H1 (cell line): ENCODE results near the gene TRIM67. TPM values are rescaled to one million over a fixed set of nuclear protein-coding genes. Genes with fewer than 3 reads are reported as not detected.

Experiments
- CTCF ChIA-PET: fragments of 300-600 bp; sonication (Branson Sonifier 250); formaldehyde crosslinking; loops from one replicate; lab custom pipeline; 2021; ENCODE audit not compliant: partially characterized antibody; lab: Charles Lee
- POLR2A ChIA-PET: fragments of 300-600 bp; sonication (Branson Sonifier 250); formaldehyde crosslinking; loops from one replicate; lab custom pipeline; 2021; ENCODE audit warnings: inconsistent platforms; ENCODE audit not compliant: partially characterized antibody; lab: Charles Lee
- DNase-seq, 2 experiments: peaks; one replicate each; pipeline versions ENCODE4 v3.0.0 to v3.0.0-alpha.2; 2010 to 2022; ENCODE audit warnings: low spot score in 2 of 2, low read depth in 1 of 2, mixed read lengths in 1 of 2
- FAIRE-seq: peaks from 2 replicates; lab custom pipeline; 2011; peaks lifted over from hg19 to GRCh38; lab: Jason Lieb, UNC
- H2AFZ ChIP-seq: 2 replicates; pipeline ENCODE4 v1.8.1; 2012; ENCODE audit warnings: low read length, inconsistent platforms
- H2AK5ac ChIP-seq: 2 replicates; pipeline ENCODE4 v1.6.1; 2013; ENCODE audit warnings: low read depth, low read length
- H2BK120ac ChIP-seq: replicated peaks from 2 replicates; pipeline ENCODE3; 2013; ENCODE audit warnings: low read depth, low read length, inconsistent platforms
- H2BK12ac ChIP-seq: 2 replicates; pipeline ENCODE4 v1.6.1; 2013; ENCODE audit warnings: low read depth, low read length
- H2BK15ac ChIP-seq: 2 replicates; pipeline ENCODE4 v1.6.1; 2013; ENCODE audit warnings: low read length
- H2BK20ac ChIP-seq: 2 replicates; pipeline ENCODE4 v1.6.1; 2013; ENCODE audit warnings: low read length
- H2BK5ac ChIP-seq: 2 replicates; pipeline ENCODE4 v1.6.1; 2013; ENCODE audit warnings: low read depth, low read length
- H3K14ac ChIP-seq: 2 replicates; pipeline ENCODE4 v1.6.1; 2013; ENCODE audit warnings: inconsistent platforms; ENCODE audit not compliant: insufficient read length
- H3K18ac ChIP-seq: 2 replicates; pipeline ENCODE4 v1.6.1; 2013; ENCODE audit warnings: low read length; ENCODE audit errors: extremely low read depth
- H3K23ac ChIP-seq: 2 replicates; pipeline ENCODE4 v1.6.1; 2013; ENCODE audit warnings: inconsistent platforms; ENCODE audit not compliant: insufficient read length
- H3K23me2 ChIP-seq: 2 replicates; pipeline ENCODE4 v1.6.1; 2013; ENCODE audit warnings: low read depth, low read length
- H3K27ac ChIP-seq: 2 replicates; pipeline ENCODE4 v1.6.1; 2011; ENCODE audit warnings: low read depth, low read length, inconsistent platforms
- H3K27me3 ChIP-seq, 4 experiments: replicated peaks in 1 of 4; 1 replicate in 1 of 4; 2 replicates in 3 of 4; pipeline versions ENCODE4 v1.6.1 to v1.8.1; 2011 to 2013; ENCODE audit warnings: low read length in 3 of 4, mild to moderate bottlenecking in 3 of 4, inconsistent platforms in 2 of 4, mixed read lengths in 2 of 4, moderate library complexity in 1 of 4; ENCODE audit not compliant: control insufficient read depth in 3 of 4, insufficient read depth in 3 of 4; ENCODE audit errors: extremely low read depth in 1 of 4
- H3K36me3 ChIP-seq, 4 experiments: 2 replicates each; pipeline versions ENCODE4 v1.6.1 to v1.8.1; 2011 to 2013; ENCODE audit warnings: mild to moderate bottlenecking in 4 of 4, low read length in 3 of 4, moderate library complexity in 2 of 4, control low read depth in 1 of 4, inconsistent platforms in 1 of 4; ENCODE audit not compliant: insufficient read depth in 4 of 4, control insufficient read depth in 2 of 4
- H3K4ac ChIP-seq: replicated peaks from 2 replicates; pipeline ENCODE3; 2013; ENCODE audit warnings: low read length, low read depth, mixed read lengths, inconsistent platforms; ENCODE audit not compliant: insufficient read length
- H3K4me1 ChIP-seq, 4 experiments: replicated peaks in 1 of 4; 1 replicate in 1 of 4; 2 replicates in 3 of 4; pipeline versions ENCODE4 v1.6.1 to v1.8.1; 2011 to 2013; ENCODE audit warnings: low read length in 3 of 4, inconsistent platforms in 2 of 4, mixed read lengths in 1 of 4; ENCODE audit not compliant: insufficient read depth in 4 of 4, control insufficient read depth in 3 of 4
- H3K4me2 ChIP-seq, 2 experiments: 2 replicates each; pipeline versions ENCODE4 v1.6.1 to v1.8.1; 2011 to 2013; ENCODE audit warnings: low read depth in 2 of 2, low read length in 2 of 2, control low read depth in 1 of 2, inconsistent platforms in 1 of 2, mild to moderate bottlenecking in 1 of 2; ENCODE audit not compliant: insufficient read depth in 1 of 2
- H3K4me3 ChIP-seq, 4 experiments: fragments of 200-600, 300-600 bp in 1 of 4; sonication (generic), shearing (Covaris generic), sonication (Bioruptor Twin) in 1 of 4; 2 replicates each; pipeline versions ENCODE4 v1.5.1 to v1.8.1; 2011 to 2016; ENCODE audit warnings: low read length in 4 of 4, low read depth in 3 of 4, control low read depth in 2 of 4, inconsistent platforms in 2 of 4, mild to moderate bottlenecking in 2 of 4, mixed read lengths in 1 of 4, moderate library complexity in 1 of 4; ENCODE audit not compliant: insufficient read depth in 2 of 4; ENCODE audit errors: extremely low read depth in 1 of 4
- H3K56ac ChIP-seq: replicated peaks from 2 replicates; pipeline ENCODE3; 2013; ENCODE audit warnings: low read depth, mild to moderate bottlenecking, mixed read lengths, low read length, inconsistent platforms; ENCODE audit not compliant: insufficient read length
- H3K79me1 ChIP-seq: 2 replicates; pipeline ENCODE4 v1.6.1; 2013; ENCODE audit warnings: low read depth, low read length, control low read depth
- H3K79me2 ChIP-seq, 2 experiments: 2 replicates each; pipeline versions ENCODE4 v1.6.1 to v1.8.1; 2012 to 2013; ENCODE audit warnings: low read length in 2 of 2, mild to moderate bottlenecking in 2 of 2, inconsistent platforms in 1 of 2; ENCODE audit not compliant: insufficient read depth in 2 of 2, control insufficient read depth in 1 of 2
- H3K9ac ChIP-seq, 4 experiments: replicated peaks in 1 of 4; 1 replicate in 1 of 4; 2 replicates in 3 of 4; pipeline versions ENCODE4 v1.6.1 to v1.8.1; 2011 to 2013; ENCODE audit warnings: low read depth in 3 of 4, low read length in 3 of 4, control low read depth in 2 of 4, mild to moderate bottlenecking in 2 of 4, moderate library complexity in 2 of 4, inconsistent platforms in 1 of 4; ENCODE audit errors: extremely low read depth in 1 of 4
- H3K9me3 ChIP-seq, 2 experiments: 2 replicates each; pipeline versions ENCODE4 v1.6.1 to v1.8.1; 2012 to 2013; ENCODE audit warnings: mild to moderate bottlenecking in 2 of 2, moderate library complexity in 2 of 2, control low read depth in 1 of 2, inconsistent platforms in 1 of 2, low read depth in 1 of 2, low read length in 1 of 2, mixed read lengths in 1 of 2; ENCODE audit not compliant: insufficient read depth in 2 of 2
- H4K20me1 ChIP-seq, 2 experiments: replicated peaks in 1 of 2; 2 replicates each; pipeline versions ENCODE3 to v1.8.1; 2011 to 2013; ENCODE audit warnings: inconsistent platforms in 2 of 2, low read length in 2 of 2, mild to moderate bottlenecking in 1 of 2; ENCODE audit not compliant: insufficient read depth in 2 of 2, control insufficient read depth in 1 of 2
- H4K5ac ChIP-seq: 2 replicates; pipeline ENCODE4 v1.6.1; 2013; ENCODE audit warnings: low read length, low read depth, mixed read lengths, inconsistent platforms; ENCODE audit not compliant: insufficient read length
- H4K8ac ChIP-seq: 2 replicates; pipeline ENCODE4 v1.8.0; 2013; ENCODE audit warnings: mild to moderate bottlenecking, moderate library complexity, low read length, inconsistent platforms; ENCODE audit not compliant: insufficient read depth; ENCODE audit errors: extremely low read depth
- H4K91ac ChIP-seq: replicated peaks from 2 replicates; pipeline ENCODE3; 2013; ENCODE audit warnings: low read length, mixed read lengths, inconsistent platforms; ENCODE audit not compliant: insufficient read length
- CBX8 ChIP-seq: fragments of 300-800, 300-1000 bp; sonication (generic); IDR thresholded peaks from 2 replicates; pipeline ENCODE4 v1.7.1; 2016; ENCODE audit warnings: low read depth, low read length, borderline replicate concordance
- CTCF ChIP-seq, 3 experiments: IDR thresholded peaks; 1 replicate in 2 of 3; 2 replicates in 1 of 3; pipeline versions ENCODE4 v1.5.1 to v1.6.1; 2011; ENCODE audit warnings: low read length in 3 of 3, mild to moderate bottlenecking in 3 of 3, inconsistent platforms in 2 of 3, low read depth in 1 of 3, moderate library complexity in 1 of 3; ENCODE audit not compliant: insufficient read depth in 1 of 3; ENCODE audit errors: control extremely low read depth in 1 of 3
- EGR1 ChIP-seq: IDR thresholded peaks from 2 replicates; pipeline ENCODE4 v1.6.1; 2011; ENCODE audit warnings: low read depth, low read length, borderline replicate concordance
- KDM5A ChIP-seq: fragments of 200-600 bp; IDR thresholded peaks from 2 replicates; pipeline ENCODE4 v1.7.1; 2012; ENCODE audit warnings: mild to moderate bottlenecking, low read length, inconsistent platforms, mixed read lengths
- NRF1 ChIP-seq: IDR thresholded peaks from 2 replicates; pipeline ENCODE4 v1.6.1; 2011; ENCODE audit warnings: mild to moderate bottlenecking, low read depth, low read length, improper control_type of control experiment
- PHF8 ChIP-seq: fragments of 200-600 bp; sonication (generic); conservative IDR thresholded peaks from 2 replicates; pipeline ENCODE4 v1.7.1; 2012; ENCODE audit warnings: low read depth, mild to moderate bottlenecking, inconsistent platforms, low read length, moderate library complexity
- POLR2AphosphoS5 ChIP-seq: IDR thresholded peaks from 2 replicates; pipeline ENCODE4 v1.6.1; 2011; ENCODE audit warnings: low read depth, low read length
- SAP30 ChIP-seq: fragments of 300-600 bp; sonication (generic); IDR thresholded peaks from 2 replicates; pipeline ENCODE4 v1.7.1; 2012; ENCODE audit warnings: low read length, moderate library complexity, mild to moderate bottlenecking, inconsistent platforms; ENCODE audit not compliant: insufficient read depth, insufficient replicate concordance
- SRF ChIP-seq: IDR thresholded peaks from 2 replicates; pipeline ENCODE4 v1.6.1; 2011; ENCODE audit warnings: mild to moderate bottlenecking, low read depth, low read length, moderate library complexity
- USF2 ChIP-seq: IDR thresholded peaks from 2 replicates; pipeline ENCODE4 v1.6.1; 2011; ENCODE audit warnings: low read length, improper control_type of control experiment
- WGBS, 2 experiments: shearing (Covaris generic) in 1 of 2; methylation state at CpG; one replicate each; pipeline versions ENCODE4 v1.1.6 to v1.1.7; 2013 to 2015; ENCODE audit warnings: low lambda C conversion rate in 2 of 2, mixed read lengths in 2 of 2, inconsistent platforms in 1 of 2, low coverage in 1 of 2, missing lambda C conversion rate in 1 of 2; ENCODE audit not compliant: insufficient replicate concordance in 2 of 2, insufficient coverage in 1 of 2, insufficient read length in 1 of 2; ENCODE audit errors: extremely low coverage in 1 of 2, missing lambda C conversion rate in 1 of 2; 5-methylcytosine and 5-hydroxymethylcytosine counted together
- polyA plus RNA-seq, 7 experiments: library from polyadenylated mRNA; depleted of rRNA in 3 of 7; stranded (reverse) in 5 of 7; unstranded in 2 of 7; fragments of >200 nt in 5 of 7; fragments of 200-250 nt in 2 of 7; gene quantifications; 1 replicate in 5 of 7; 2 replicates in 1 of 7; 4 replicates in 1 of 7; pipeline versions ENCODE4 v1.2.1 to v1.2.3, GENCODE V29; 2011 to 2013; ENCODE audit warnings: missing spikeins in 2 of 7, mixed read lengths in 2 of 7
- total RNA-seq: library from RNA; stranded (reverse); fragmentation: NEBNext Ultra II Directional; extraction: Animal tissue kit (Norgen Biotek cat#: 25700); gene quantifications from 2 replicates; pipeline ENCODE4 v1.2.1, GENCODE V29; 2021

The TRIM67 gene
- total and polyA plus RNA-seq, 2 of the 8 experiments (the other 6 are each of a cell fraction or from before 2014, with no cell fraction given) = under 0.01 TPM; not detected in 1

GRCh38 chr1:231209531-231209930 is 47.7 kb downstream of the TRIM67 start:
- H3K36me3 ChIP-seq = no peaks in the 10 kb centered on the region
- no peak overlapping the region; the same call in 1 of the 2 replicates for H4K8ac ChIP-seq
- DNase-seq (no peak), FAIRE-seq (no peak)
- no peaks in the 10 kb centered on the region for H3K23me2 ChIP-seq
- H3K9me3 ChIP-seq = no peaks in the 10 kb centered on the region
- no peak overlapping the region for H2BK5ac ChIP-seq
- H2AFZ ChIP-seq = no peak overlapping the region
- no peak overlapping the region for H3K18ac ChIP-seq
- peaks cover 0 to 2% (median 0%) of the 10 kb centered on the region in 4 experiments; a peak in 3 of 7 replicates for H3K4me1 ChIP-seq
- no peak overlapping the region for H4K91ac ChIP-seq
- H3K27me3 ChIP-seq = peaks cover 18 to 28% (median 24%) of the 10 kb centered on the region in 4 experiments
- no peak overlapping the region for H2BK12ac ChIP-seq
- no peak overlapping the region for H2BK15ac ChIP-seq
- H3K4me2 ChIP-seq = no peak overlapping the region
- H3K4me3 ChIP-seq = no peak overlapping the region
- H3K23ac ChIP-seq = no peak overlapping the region
- no peak overlapping the region for H2AK5ac ChIP-seq
- H3K56ac ChIP-seq = no peak overlapping the region
- no peak overlapping the region for H3K4ac ChIP-seq
- POLR2A ChIA-PET = no interaction called here
- no peak overlapping the region for H2BK20ac ChIP-seq
- no peaks in the 10 kb centered on the region for H3K79me2 ChIP-seq
- peaks cover 0 to 11% of the 10 kb centered on the region in 2 experiments for H4K20me1 ChIP-seq
- 91% methylated on average over 5 of the region's 5 CpGs; no CpG with 5 or more reads in 1 of the 2 experiments for WGBS, 2 experiments
- no peak overlapping the region for H3K27ac ChIP-seq
- H3K79me1 ChIP-seq = no peaks in the 10 kb centered on the region
- no peak overlapping the region for H4K5ac ChIP-seq
- CTCF ChIA-PET = interaction anchor here (0.6 to 4.0 kb wide), 17 partner anchors 10 to 414 kb away, joined by 3 to 24 read pairs (median 5); partner anchors contain the start of gene TRIM67
- no peak overlapping the region for H3K9ac ChIP-seq
- no peak overlapping the region for H2BK120ac ChIP-seq
- H3K14ac ChIP-seq = no peak overlapping the region
- TF ChIP-seq CBX8 (no peak), KDM5A (no peak), POLR2AphosphoS5 (no peak), SAP30 (no peak), SRF (no peak), CTCF (IDR thresholded peaks at IDR 0.05; ENCODE audit: control extremely low read depth in 1 of 3, insufficient read depth in 1 of 3, low read depth in 1 of 3, low read length in 3 of 3) (no peak), USF2 (no peak), EGR1 (no peak), NRF1 (no peak), PHF8 (no peak)
